ENCODE data around the gene FGF19.

FGF19 gene

DNA sequence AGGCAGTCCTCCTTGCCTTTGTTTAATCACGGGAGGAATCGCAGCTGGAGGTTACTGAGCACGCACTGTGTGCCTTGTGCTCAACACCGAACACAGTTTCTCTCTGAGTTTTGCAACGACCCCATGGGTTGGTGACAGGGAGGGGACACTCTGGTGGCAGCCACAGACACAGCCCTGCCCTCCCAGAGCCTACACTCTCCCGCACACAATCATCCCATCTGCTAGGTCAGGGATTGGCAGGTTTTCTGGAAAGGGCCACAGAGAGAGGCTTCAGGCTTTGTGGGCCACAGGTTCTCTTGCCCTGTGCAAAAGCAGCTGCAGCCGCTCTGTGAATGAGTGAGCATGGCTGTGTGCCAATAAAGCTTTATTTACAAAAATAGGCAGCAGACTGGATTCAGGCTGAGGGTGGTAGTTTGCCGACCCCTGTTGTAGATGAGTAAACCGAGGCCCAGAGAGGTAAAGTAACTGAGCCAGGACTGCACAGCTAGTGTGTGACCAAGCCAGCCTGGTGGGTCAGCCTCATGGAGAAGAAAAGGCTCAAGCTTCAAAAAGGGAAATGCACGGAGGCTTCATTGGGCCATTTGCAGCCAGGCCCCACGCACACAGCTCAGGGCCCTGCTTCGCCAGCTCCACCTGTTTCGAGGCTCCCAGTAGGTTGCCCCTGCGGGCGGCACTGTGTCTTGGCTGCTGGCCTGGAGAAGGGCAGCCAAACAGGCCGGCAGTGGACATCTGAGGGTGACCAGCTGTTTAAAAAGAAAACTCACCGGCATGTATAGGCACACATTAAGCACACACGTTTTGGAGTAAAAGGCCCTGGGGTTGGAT, 45.0 kb downstream of the FGF19 start:
- no peak for DNase-seq (ENCODE audit: low read depth in 2 of 2)
- TF ChIP-seq, protein P1, sequence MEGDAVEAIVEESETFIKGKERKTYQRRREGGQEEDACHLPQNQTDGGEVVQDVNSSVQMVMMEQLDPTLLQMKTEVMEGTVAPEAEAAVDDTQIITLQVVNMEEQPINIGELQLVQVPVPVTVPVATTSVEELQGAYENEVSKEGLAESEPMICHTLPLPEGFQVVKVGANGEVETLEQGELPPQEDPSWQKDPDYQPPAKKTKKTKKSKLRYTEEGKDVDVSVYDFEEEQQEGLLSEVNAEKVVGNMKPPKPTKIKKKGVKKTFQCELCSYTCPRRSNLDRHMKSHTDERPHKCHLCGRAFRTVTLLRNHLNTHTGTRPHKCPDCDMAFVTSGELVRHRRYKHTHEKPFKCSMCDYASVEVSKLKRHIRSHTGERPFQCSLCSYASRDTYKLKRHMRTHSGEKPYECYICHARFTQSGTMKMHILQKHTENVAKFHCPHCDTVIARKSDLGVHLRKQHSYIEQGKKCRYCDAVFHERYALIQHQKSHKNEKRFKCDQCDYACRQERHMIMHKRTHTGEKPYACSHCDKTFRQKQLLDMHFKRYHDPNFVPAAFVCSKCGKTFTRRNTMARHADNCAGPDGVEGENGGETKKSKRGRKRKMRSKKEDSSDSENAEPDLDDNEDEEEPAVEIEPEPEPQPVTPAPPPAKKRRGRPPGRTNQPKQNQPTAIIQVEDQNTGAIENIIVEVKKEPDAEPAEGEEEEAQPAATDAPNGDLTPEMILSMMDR (IDR thresholded peaks at IDR 0.05; ENCODE audit: low read depth, low read length) = no peak
- H3K4me3 ChIP-seq (replicated peaks in 1 of 2; ENCODE audit: low read depth in 2 of 2, low read length in 2 of 2) = no peak overlapping the region

DNA sequence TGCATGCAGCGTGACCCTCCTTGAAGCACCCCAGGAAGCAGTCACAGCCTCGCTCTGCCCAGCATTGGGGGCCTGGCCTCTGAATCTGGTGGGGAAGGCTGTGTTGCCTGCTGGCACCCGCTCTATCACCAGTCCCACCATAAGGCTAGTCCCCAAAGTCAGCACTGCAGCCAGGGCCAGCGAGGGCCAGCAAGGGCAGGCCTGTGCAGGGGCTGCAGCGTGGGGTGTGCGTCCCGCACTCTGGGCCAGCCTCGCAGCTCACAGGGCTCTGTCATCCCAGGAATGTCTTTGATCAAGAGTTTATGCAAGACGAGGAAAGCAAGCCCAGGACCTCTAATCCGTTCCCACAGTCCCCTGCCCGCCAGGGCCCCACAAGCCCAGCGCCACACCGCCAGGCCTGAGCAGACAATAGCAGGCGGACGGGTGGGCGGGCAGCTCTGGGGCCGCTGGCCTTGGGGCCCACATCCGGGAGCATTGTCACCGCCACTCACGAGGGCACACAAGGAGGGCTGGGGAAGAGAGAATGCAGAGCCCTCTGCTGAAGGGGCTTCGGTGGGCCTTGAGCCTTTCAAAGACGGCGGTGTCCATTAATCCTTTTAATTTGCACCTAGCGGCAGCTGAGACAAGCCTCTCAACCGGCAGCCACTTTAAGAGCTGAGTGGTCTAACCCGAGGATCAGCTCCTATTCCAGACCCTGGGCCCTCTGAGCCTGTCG, 45.8 kb downstream of the FGF19 start:
- no peak for DNase-seq (ENCODE audit: low read depth in 2 of 2)
- TF ChIP-seq, protein P1 (IDR thresholded peaks at IDR 0.05; ENCODE audit: low read depth, low read length) = no peak

DNA sequence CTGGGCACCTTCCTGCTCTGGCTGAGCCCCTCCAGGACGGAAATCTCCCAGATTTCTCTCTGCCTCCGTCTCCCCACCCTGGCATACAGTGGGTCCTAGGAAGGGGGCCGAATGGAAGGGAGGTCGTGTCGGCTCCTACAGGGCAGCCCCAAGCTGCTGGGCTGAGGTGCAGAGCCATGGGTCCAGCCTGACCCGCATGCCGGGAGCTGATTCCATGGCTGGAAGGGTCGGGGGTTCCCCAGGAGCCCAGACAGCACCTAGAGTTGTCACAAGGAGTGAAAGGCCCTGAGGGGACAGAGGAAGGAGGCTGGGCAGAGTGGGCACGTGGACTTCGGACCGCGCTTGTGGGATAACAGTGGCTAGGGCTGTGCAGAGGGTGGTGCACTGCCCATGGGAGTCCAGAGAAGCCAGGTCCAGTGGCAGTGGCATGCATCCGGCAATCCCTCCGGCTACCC, 46.3 kb downstream of the FGF19 start:
- DNase-seq (ENCODE audit: low read depth in 2 of 2) = no peak
- H3K4me3 ChIP-seq (replicated peaks in 1 of 2; ENCODE audit: low read depth in 2 of 2, low read length in 2 of 2) = no peak overlapping the region
- TF ChIP-seq, protein P1 (IDR thresholded peaks at IDR 0.05; ENCODE audit: low read depth, low read length) = no peak

More for the DNA sequence above, 45.8 kb downstream of the FGF19 start:
- no peak overlapping the region for H3K4me3 ChIP-seq (replicated peaks in 1 of 2; ENCODE audit: low read depth in 2 of 2, low read length in 2 of 2)

DNA sequence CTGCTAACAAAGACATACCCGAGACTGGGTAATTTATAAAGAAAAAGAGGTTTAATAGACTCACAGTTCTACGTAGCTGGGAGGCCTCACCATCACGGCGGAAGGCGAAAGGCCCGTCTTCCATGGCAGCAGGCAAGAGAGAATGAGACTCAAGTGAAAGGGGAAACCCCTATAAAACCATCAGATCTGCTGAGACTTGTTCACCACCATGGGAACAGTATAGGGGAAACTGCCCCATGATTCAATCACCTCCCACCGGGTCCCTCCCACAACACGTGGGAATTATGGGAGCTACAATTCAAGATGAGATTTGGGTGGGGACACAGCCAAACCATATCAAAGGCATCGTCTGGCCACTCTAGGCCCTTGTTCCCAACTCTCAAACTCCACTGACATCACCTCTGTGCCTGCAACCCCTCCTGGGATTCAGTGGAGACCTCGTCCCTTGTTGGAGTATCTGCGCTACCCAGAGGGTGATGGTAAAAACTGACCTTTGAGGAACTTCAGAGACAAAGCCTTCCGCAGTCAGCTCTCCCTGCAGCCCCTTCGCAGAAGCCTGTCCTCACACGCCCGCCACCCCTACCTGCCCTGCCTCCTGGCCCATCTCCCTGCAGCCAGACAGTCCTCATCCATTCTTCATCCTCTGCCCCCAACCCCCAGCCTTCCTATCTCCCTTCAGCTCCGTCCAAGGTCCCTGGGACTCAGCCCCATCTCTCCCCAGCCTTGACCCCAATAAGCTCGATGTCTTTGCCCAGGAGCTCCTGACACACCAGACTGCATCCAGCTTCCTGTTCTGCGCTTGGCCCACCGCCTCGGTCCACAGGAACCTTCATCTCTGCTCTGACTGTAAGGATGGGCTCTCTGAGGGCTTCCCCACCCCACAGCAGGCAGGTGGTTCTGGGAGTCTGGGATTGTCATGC, 47.0 kb downstream of the FGF19 start:
- DNase-seq (ENCODE audit: low read depth in 2 of 2) = peak in 1 of 2 donors; percentile 36
- H3K4me3 ChIP-seq (replicated peaks in 1 of 2; ENCODE audit: low read depth in 2 of 2, low read length in 2 of 2) = no peak overlapping the region
- TF ChIP-seq, protein P1 (IDR thresholded peaks at IDR 0.05; ENCODE audit: low read depth, low read length) = no peak

DNA sequence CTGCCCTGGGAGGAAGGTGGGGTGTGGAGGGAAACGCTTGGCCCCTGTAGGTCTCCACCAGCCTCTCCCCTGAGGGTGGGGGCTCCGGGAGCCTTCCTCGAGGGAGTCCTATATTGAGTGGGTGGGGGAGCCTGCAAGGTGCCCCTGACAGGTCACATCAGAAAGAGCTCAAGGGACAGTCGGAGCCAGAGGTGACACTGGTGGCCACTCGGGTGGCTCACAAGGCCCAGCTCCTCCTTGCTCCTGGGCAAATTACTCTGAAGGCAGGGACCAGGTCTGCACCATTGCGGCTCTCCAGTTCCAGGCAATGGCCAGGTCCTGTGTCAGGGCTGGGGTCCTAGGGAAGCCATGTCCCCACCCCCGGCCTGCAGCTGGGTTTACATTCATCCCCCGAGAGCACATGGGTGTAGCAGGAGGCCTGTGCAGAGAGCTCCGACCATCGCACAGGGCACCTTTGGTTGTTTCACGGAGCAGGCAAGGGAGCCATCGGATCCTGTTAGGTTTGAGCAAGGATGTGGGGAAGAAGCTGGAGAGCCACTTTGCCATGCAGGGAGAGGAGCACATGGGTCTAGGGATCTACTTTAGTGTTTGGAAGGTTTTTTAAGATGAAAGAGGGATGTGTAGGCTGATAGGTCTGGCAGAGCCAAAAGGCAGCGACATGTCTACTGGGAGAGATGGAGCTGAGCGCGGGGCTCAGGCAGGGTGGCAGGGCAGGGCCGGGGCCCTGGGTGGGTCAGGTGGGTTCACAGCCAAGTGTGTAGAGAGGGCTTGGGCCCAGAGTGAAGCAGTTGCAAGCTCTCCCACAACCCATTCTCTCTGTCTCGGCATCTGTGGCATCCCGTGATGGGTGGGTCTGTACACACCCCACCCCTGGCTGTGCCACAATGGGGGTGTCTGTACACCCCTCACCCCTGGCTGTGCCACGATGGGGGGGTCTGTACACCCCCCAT, 48.1 kb downstream of the FGF19 start:
- H3K4me3 ChIP-seq (replicated peaks in 1 of 2; ENCODE audit: low read depth in 2 of 2, low read length in 2 of 2) = no peak overlapping the region
- peak in 1 of 2 donors; percentile 46 for DNase-seq (ENCODE audit: low read depth in 2 of 2)
- TF ChIP-seq, protein P1 (IDR thresholded peaks at IDR 0.05; ENCODE audit: low read depth, low read length) = no peak

Measured in cardiac fibroblast (primary cell).